Measurements from ENCODE around the gene SPNS1.

GRCh38 chr16:28982949-28983348, 8.4 kb downstream of the SPNS1 start:
- TF ChIP-seq CTCF (IDR thresholded peaks at IDR 0.05) (no peak), POLR2A (IDR thresholded peaks at IDR 0.05) (no peak)

Data from heart left ventricle (tissue), 13 donors.